ENCODE data around the gene SH3RF3.

SH3RF3 gene

DNA sequence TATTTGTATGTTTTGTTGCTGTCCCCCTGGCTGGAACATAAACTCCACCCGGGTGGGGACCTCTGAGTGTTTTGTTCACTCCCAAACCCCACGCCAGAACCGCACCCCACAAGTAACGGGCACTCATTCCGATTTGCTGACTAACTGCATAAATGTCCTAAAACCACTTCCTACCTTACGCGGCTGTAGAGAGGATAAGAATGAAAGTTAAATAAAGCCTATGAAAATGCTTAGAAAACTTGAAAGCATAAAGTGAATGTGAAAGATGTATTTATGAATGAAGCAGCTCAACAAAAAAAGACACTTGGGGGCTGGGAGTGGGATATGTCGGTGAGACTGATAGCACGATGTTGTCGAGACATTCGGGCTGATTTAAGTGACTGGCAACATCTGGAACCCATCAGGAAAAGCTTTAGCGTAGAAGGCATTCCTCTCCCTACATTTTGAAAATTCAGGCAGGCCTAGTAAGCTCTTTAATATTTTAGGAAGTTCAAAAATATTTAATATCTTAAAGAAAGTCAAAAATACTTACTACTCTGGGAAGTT lies 206.7 kb downstream of the SH3RF3 start:
- peak overlapping the region; percentile 33 for H3K4me3 ChIP-seq (ENCODE audit: low read depth, low read length)
- no peak for TF ChIP-seq CTCF (IDR thresholded peaks at IDR 0.05; ENCODE audit: insufficient read depth, low read length, missing control alignments)
- CTCF ChIA-PET, result interaction anchor here (1.2 to 1.4 kb wide), 2 partner anchors 175 to 207 kb away, joined by 3 to 5 read pairs; partner anchors contain the start of gene SH3RF3
- DNase-seq (ENCODE audit: low read depth, low spot score), result no peak
- POLR2A ChIA-PET, result no interaction called here

DNA sequence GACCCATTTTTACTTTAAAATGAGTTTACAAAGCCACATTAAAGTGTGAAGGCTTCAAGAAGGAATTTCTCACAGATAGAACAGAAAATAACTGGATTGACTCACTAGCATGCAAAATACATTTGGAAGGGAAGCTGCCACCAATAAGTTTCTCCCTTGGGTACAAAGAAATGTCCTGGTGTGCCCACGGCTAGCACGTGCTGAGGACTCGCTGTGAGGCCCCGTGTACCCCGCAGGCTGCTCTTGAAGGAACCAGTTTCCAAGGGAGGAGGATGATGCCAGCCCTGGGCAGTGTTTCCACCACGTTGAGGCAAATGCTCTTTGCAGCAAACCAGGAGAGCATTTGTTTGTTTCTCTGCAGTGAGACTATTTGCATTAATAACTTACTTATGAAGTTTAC lies 207.3 kb downstream of the SH3RF3 start:
- TF ChIP-seq CTCF (IDR thresholded peaks at IDR 0.05; ENCODE audit: insufficient read depth, low read length, missing control alignments), result no peak
- H3K4me3 ChIP-seq (ENCODE audit: low read depth, low read length), result no peak overlapping the region
- POLR2A ChIA-PET, result no interaction called here
- DNase-seq (ENCODE audit: low read depth, low spot score), result no peak
- CTCF ChIA-PET, result interaction anchor here (1.2 to 1.4 kb wide), 2 partner anchors 174 to 207 kb away, joined by 3 to 5 read pairs; partner anchors contain the start of gene SH3RF3

DNA sequence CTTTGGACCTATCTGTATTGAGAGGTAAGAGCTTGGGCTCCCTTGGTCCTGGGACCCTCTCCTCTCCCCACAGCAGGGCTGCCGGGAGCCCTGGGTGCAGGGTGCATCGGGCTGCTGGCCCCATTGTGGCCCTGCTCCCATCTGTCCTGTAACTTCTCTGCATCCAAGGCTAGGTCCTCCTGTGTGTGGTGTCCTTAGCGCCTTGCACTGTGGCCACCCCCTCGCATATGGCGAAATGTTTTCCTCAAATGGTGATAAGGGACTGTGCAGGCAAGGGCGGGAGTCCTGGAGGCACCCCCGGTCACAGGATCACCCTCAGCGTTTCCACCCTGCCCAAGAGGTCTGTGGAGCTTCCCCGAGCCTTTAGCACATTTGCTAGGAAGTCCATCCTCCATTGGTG lies 208.2 kb downstream of the SH3RF3 start:
- CTCF ChIA-PET, result interaction anchor here (4.0 kb wide), 1 partner anchor 173 kb away, joined by 21 read pairs; no protein-coding TSS in a partner anchor
- no peak overlapping the region for H3K4me3 ChIP-seq (ENCODE audit: low read depth, low read length)
- DNase-seq (ENCODE audit: low read depth, low spot score), result no peak
- no peak for TF ChIP-seq CTCF (IDR thresholded peaks at IDR 0.05; ENCODE audit: insufficient read depth, low read length, missing control alignments)
- POLR2A ChIA-PET, result no interaction called here

- ChIA-PET POLR2A (interaction anchor here (1.3 kb wide), 1 partner anchor 11 kb away, joined by 4 read pairs; no protein-coding TSS in a partner anchor), CTCF (interaction anchor here (0.9 to 4.0 kb wide), 3 partner anchors 9 to 170 kb away, joined by 4 to 21 read pairs (median 8); no protein-coding TSS in a partner anchor)
- TF ChIP-seq CTCF (IDR thresholded peaks at IDR 0.05; ENCODE audit: insufficient read depth, low read length, missing control alignments), result no peak
- no peak overlapping the region for H3K4me3 ChIP-seq (ENCODE audit: low read depth, low read length)
- DNase-seq (ENCODE audit: low read depth, low spot score), result no peak
These were observed 210.5 kb downstream of the SH3RF3 start for GRCh38 chr2:109339519-109339966.

DNA sequence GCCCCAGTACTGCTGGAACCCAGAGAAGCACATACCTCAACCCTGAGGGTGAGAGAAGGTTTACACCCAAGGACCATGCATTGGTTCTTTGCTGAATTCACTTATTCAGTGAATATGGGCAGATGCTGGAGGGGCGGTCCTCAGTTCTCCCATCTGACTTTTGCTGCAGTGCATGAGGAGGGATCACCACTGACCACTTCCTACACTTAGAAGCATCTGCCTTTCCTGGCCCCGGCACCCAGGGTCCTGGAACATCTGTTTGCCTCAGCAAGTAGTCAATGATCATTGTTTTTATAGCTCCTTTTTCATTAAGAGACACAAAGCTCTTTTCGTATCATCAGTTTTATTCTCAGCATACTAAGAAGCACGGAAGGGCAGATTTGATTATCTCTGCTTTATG lies 211.4 kb downstream of the SH3RF3 start:
- H3K4me3 ChIP-seq (ENCODE audit: low read depth, low read length), result no peak overlapping the region
- POLR2A ChIA-PET, result no interaction called here
- CTCF ChIA-PET, result interaction anchor here (1.0 to 4.0 kb wide), 5 partner anchors 8 to 213 kb away, joined by 3 to 21 read pairs (median 4); no protein-coding TSS in a partner anchor
- DNase-seq (ENCODE audit: low read depth, low spot score), result no peak
- no peak for TF ChIP-seq CTCF (IDR thresholded peaks at IDR 0.05; ENCODE audit: insufficient read depth, low read length, missing control alignments)

DNA sequence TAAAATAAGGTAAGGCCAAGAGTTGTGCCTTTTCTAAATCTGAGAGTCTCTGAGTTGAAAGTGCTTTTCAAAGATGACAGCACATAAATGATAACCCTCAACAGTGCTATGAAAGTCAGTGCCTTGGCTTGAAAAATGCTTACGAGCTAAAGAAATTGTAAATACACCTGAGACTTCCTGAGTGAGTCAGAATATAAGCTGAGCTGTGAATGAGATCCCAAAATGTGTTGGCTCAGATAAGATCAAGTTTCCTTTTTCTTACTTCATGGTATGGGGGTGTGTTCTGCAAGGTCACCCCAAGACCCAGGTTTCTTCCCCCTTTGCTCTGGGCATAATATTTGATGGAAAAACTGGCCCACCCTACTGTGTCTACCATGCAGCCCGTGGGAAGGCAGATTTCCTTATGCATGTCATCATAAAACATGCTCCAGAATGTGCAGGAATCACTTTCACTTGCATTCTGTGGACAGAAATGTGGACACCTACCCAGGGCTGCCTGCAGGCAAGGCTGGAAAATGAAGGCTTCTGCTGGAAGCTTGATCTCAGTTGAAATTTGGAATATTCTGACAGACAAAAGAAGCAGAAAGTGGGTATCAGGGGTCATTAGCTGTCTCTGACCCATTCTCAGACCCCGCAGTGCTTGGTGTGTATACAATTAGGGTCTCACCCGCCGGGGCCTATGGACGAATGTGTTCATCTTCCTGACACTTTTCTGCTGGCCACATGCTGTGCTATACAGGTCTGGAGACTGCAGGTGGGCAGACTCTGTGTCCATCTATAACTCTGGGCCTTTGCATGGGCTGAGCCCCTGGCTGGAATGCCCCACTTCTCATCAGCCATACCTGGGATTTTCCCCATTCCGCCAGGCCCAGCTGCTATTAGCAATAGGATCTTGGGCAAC lies 212.6 kb downstream of the SH3RF3 start:
- POLR2A ChIA-PET, result no interaction called here
- no peak overlapping the region for H3K4me3 ChIP-seq (ENCODE audit: low read depth, low read length)
- CTCF ChIA-PET, result interaction anchor here (1.5 to 1.8 kb wide), 3 partner anchors 10 to 214 kb away, joined by 3 to 5 read pairs (median 4); no protein-coding TSS in a partner anchor
- DNase-seq (ENCODE audit: low read depth, low spot score), result no peak
- TF ChIP-seq CTCF (IDR thresholded peaks at IDR 0.05; ENCODE audit: insufficient read depth, low read length, missing control alignments), result no peak

All from AG04449 (cell line).